ENCODE measurements around the gene PPFIA1.
"Not testable (repeated sequence)": the region's sequence is repeated elsewhere in the genome, so short reads cannot be mapped to it uniquely, and the experiment has no call there.

PPFIA1 gene

GRCh38 chr11:70405679-70406395, 135.3 kb downstream of the PPFIA1 start:
- no peak for DNase-seq (ENCODE audit: insufficient read length, low spot score)
- TF ChIP-seq CTCF (IDR thresholded peaks at IDR 0.05; ENCODE audit: insufficient read depth, missing control alignments) = no peak
- FAIRE-seq = no peak

DNA sequence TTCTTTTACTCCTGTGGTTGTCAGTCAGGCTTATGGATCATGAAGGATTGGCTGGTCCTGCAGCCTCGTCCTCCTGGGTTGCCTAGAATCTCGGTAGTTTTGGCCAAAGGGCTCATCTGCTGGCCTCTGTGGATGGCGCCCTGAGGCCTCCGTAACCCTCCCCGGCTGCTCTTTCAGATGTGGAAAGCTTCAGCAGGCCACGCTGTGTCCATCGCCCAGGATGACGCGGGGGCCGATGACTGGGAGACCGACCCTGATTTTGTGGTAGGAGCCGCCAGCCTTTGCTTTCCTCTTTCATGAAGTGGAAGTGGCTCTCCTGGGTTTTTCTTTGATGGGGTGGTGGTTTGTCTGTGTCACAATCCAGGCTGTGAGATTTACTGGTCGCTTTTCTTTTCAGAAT, 136.6 kb downstream of the PPFIA1 start:
- DNase-seq (ENCODE audit: insufficient read length, low spot score) (no peak), FAIRE-seq (no peak)
- no peak for TF ChIP-seq CTCF (IDR thresholded peaks at IDR 0.05; ENCODE audit: insufficient read depth, missing control alignments)

GRCh38 chr11:70407814-70408213, 137.3 kb downstream of the PPFIA1 start:
- FAIRE-seq = no peak
- DNase-seq (ENCODE audit: insufficient read length, low spot score) = no peak

GRCh38 chr11:70408326-70408725, 137.8 kb downstream of the PPFIA1 start:
- not testable (repeated sequence) for DNase-seq (ENCODE audit: insufficient read length, low spot score); FAIRE-seq

More at GRCh38 chr11:70407814-70408213, 137.3 kb downstream of the PPFIA1 start:
- TF ChIP-seq CTCF (IDR thresholded peaks at IDR 0.05; ENCODE audit: insufficient read depth, missing control alignments) = no peak

DNA sequence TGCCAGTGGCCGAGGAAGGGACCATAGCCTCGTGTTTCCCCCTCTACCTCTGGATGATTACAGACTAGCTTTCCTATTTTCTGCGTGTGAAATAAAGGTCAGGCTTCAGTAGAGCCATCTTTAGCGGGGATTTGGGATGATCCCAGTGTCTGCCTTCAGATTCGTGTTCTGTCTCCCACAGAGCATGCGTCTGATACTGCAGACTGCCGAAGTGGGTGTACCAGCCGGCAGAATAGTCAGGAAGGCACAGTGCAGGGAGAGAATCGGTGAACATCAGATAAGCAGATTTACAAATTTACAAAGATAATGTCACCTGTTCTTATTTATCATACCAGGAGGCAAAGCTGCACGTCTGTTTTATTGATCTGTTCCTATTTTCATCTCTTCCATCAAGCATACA, 138.9 kb downstream of the PPFIA1 start:
- no peak for DNase-seq (ENCODE audit: insufficient read length, low spot score)
- no peak for TF ChIP-seq CTCF (IDR thresholded peaks at IDR 0.05; ENCODE audit: insufficient read depth, missing control alignments)
- no peak for FAIRE-seq

DNA sequence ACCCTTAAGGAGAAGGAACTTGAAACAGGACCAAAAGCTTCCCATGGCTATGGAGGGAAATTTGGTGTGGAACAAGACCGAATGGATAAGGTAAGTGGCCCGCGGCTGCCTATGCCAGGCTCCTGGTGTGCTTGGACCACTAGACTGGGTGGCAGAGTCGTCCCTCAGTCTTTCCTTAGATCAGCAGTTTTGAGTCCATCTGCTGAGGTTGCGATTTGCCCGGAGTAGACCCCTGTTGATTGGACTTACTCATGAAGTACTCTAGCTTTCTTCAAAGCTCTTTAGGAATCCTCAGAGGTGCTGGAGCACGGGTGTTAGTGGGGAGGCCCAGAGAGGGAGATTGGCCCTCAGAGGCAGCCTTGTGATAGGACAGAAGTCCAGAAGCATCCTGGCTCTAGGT, 139.4 kb downstream of the PPFIA1 start:
- no peak for DNase-seq (ENCODE audit: insufficient read length, low spot score)
- no peak for TF ChIP-seq CTCF (IDR thresholded peaks at IDR 0.05; ENCODE audit: insufficient read depth, missing control alignments)
- no peak for FAIRE-seq

- TF ChIP-seq CTCF (IDR thresholded peaks at IDR 0.05; ENCODE audit: insufficient read depth, missing control alignments) = no peak
- FAIRE-seq (no peak), DNase-seq (ENCODE audit: insufficient read length, low spot score) (no peak)
These were observed 140.1 kb downstream of the PPFIA1 start for GRCh38 chr11:70410276-70411205.
